ENCODE data around the gene ADAT3. TPM values are rescaled to one million over a fixed set of nuclear protein-coding genes. Genes with fewer than 3 reads are reported as not detected.
"Not testable (repeated sequence)": the region's sequence is repeated elsewhere in the genome, so short reads cannot be mapped to it uniquely, and the experiment has no call there.

ADAT3 gene
- total and polyA plus RNA-seq, 8 donors, result 1.3 to 9.4 (median 2.9) TPM

GRCh38 chr19:1880611-1881392 lies 24.4 kb upstream of the ADAT3 start:
- H3K27ac ChIP-seq, result peak overlapping the region; percentile 19 to 65
- H3K4me1 ChIP-seq, result peaks cover 21 to 58% of the 10 kb centered on the region in 2 donors
- intact Hi-C loops (cut with DNase I), result no loop called here
- no peaks in the 10 kb centered on the region for H3K27me3 ChIP-seq
- ATAC-seq, result no peak
- peak overlapping the region in 1 of 2 donors; percentile 86 for H3K4me3 ChIP-seq
- H3K9me3 ChIP-seq, result no peaks in the 10 kb centered on the region
- no peak for TF ChIP-seq CTCF (IDR thresholded peaks at IDR 0.05)
- DNase-seq, result no peak
- H3K36me3 ChIP-seq, result peaks cover 0 to 23% of the 10 kb centered on the region in 2 donors

GRCh38 chr19:1881393-1882088 lies 23.7 kb upstream of the ADAT3 start:
- ATAC-seq; intact Hi-C loops (cut with DNase I); H3K9me3 ChIP-seq; DNase-seq; H3K27me3 ChIP-seq: not testable (repeated sequence)
- H3K27ac ChIP-seq, result peak overlapping the region; percentile 70 to 92
- H3K36me3 ChIP-seq, result peaks cover 0 to 23% of the 10 kb centered on the region in 2 donors
- H3K4me3 ChIP-seq, result peak overlapping the region in 1 of 2 donors; percentile 86
- H3K4me1 ChIP-seq, result peaks cover 16 to 54% of the 10 kb centered on the region in 2 donors

GRCh38 chr19:1882089-1882785 lies 23.0 kb upstream of the ADAT3 start:
- intact Hi-C loops (cut with DNase I), result no loop called here
- no peak for DNase-seq
- no peak for TF ChIP-seq CTCF (IDR thresholded peaks at IDR 0.05)
- Histone ChIP-seq H3K27me3 (no peaks in the 10 kb centered on the region), H3K9me3 (no peaks in the 10 kb centered on the region), H3K36me3 (peaks cover 0 to 23% of the 10 kb centered on the region in 2 donors), H3K4me3 (peak overlapping the region in 1 of 2 donors; percentile 86), H3K27ac (peak overlapping the region; percentile 70 to 92), H3K4me1 (peaks cover 14 to 51% of the 10 kb centered on the region in 2 donors)
- ATAC-seq, result no peak

- Histone ChIP-seq H3K4me3 (peak overlapping the region in 1 of 2 donors; percentile 86), H3K9me3 (no peaks in the 10 kb centered on the region), H3K27me3 (no peaks in the 10 kb centered on the region), H3K4me1 (peaks cover 14 to 51% of the 10 kb centered on the region in 2 donors), H3K27ac (peak overlapping the region; percentile 70 to 92), H3K36me3 (peaks cover 0 to 23% of the 10 kb centered on the region in 2 donors)
- intact Hi-C loops (cut with DNase I), result no loop called here
- ATAC-seq, result no peak
- TF ChIP-seq CTCF (IDR thresholded peaks at IDR 0.05), result no peak
- DNase-seq, result no peak
Measured at GRCh38 chr19:1882786-1883692, 22.2 kb upstream of the ADAT3 start.

GRCh38 chr19:1883784-1884183 lies 21.4 kb upstream of the ADAT3 start:
- TF ChIP-seq CTCF (IDR thresholded peaks at IDR 0.05), result no peak
- no peak for DNase-seq
- Histone ChIP-seq H3K27ac (peak overlapping the region; percentile 70 to 92), H3K36me3 (peaks cover 0 to 18% of the 10 kb centered on the region in 2 donors), H3K9me3 (no peaks in the 10 kb centered on the region), H3K4me3 (peak overlapping the region; percentile 73 to 86), H3K4me1 (peaks cover 14 to 51% of the 10 kb centered on the region in 2 donors), H3K27me3 (no peaks in the 10 kb centered on the region)
- ATAC-seq, result no peak
- intact Hi-C loops (cut with DNase I), result no loop called here

Measured in left lung (tissue), 10 donors.